ENCODE results near the gene RPS3.

DNA sequence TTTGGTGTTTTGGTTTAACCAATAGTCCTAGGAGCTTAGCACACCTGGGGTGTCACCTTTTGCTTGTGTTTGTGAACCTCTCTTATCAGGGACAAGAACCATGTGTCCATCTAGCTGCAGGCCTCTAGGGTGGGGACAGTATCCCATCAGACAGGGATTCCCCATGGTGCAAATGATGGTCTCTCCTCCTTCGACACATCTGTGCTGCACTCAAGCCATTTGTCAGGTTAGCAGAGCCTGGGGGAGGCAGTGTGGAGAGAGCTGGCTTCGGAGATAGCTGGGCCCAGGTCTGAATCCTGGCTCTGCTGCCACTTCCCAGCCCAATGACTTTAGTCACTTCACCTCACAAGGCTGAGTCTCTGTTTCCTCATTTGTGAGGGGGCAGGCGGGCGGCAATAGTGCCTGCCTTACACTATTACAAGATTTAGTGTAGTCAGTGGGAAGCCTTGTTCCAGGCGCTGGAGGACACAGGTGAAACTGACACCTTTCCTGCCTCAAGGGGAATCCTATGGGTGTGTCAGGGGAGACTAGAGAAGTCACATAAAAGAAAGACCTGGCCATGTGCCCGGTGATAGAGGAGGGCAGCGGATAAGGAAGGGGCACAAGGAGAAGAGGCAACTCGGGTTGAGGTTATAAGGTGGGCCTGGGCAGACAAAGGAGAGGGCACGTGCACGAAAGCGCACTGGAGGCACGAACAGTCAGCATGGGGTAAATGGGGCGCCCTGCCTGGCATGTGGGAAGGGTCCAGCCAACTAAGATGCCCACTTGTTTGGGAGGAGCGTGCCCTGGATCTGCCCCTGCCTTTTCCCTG lies 21.1 kb downstream of the RPS3 start:
- TF ChIP-seq, protein P1, sequence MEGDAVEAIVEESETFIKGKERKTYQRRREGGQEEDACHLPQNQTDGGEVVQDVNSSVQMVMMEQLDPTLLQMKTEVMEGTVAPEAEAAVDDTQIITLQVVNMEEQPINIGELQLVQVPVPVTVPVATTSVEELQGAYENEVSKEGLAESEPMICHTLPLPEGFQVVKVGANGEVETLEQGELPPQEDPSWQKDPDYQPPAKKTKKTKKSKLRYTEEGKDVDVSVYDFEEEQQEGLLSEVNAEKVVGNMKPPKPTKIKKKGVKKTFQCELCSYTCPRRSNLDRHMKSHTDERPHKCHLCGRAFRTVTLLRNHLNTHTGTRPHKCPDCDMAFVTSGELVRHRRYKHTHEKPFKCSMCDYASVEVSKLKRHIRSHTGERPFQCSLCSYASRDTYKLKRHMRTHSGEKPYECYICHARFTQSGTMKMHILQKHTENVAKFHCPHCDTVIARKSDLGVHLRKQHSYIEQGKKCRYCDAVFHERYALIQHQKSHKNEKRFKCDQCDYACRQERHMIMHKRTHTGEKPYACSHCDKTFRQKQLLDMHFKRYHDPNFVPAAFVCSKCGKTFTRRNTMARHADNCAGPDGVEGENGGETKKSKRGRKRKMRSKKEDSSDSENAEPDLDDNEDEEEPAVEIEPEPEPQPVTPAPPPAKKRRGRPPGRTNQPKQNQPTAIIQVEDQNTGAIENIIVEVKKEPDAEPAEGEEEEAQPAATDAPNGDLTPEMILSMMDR (IDR thresholded peaks at IDR 0.05): no peak
- TF ChIP-seq POLR2A (IDR thresholded peaks at IDR 0.05) (no peak), EP300 (IDR thresholded peaks at IDR 0.05) (no peak)
